HUDEP-2 (cell line): Measurements from ENCODE around the gene MIR17HG.
"Not testable (repeated sequence)": the region's sequence is repeated elsewhere in the genome, so short reads cannot be mapped to it uniquely, and the experiment has no call there.

Experiments used
- DNase-seq, 76 experiments: peaks; one replicate each; lab custom pipeline; 2025; ENCODE audit not compliant: unreplicated experiment in 76 of 76; lab: John Stamatoyannopoulos, UW

Gene MIR17HG

GRCh38 chr13:91347202-91347995 lies at the start of gene MIR17HG:
MIR17HG (plus strand) TSS chr13:91347687.
- peak; percentile 3 to 91 (median 82) for DNase-seq

- DNase-seq: no peak
Measured at GRCh38 chr13:91298060-91298459, 49.4 kb upstream of the MIR17HG start.

GRCh38 chr13:91302111-91302510 lies 45.4 kb upstream of the MIR17HG start:
- no peak for DNase-seq

GRCh38 chr13:91303031-91303430 lies 44.5 kb upstream of the MIR17HG start:
- DNase-seq: no peak

- DNase-seq: no peak
Measured at GRCh38 chr13:91304741-91305140, 42.7 kb upstream of the MIR17HG start.

- DNase-seq: no peak
Measured at GRCh38 chr13:91305652-91306051, 41.8 kb upstream of the MIR17HG start.

- no peak for DNase-seq
Measured at GRCh38 chr13:91307887-91308286, 39.6 kb upstream of the MIR17HG start.

- DNase-seq: peak in 1 of 76 experiments; percentile 0
Measured at GRCh38 chr13:91308299-91308698, 39.2 kb upstream of the MIR17HG start.

GRCh38 chr13:91311491-91311890 lies 36.0 kb upstream of the MIR17HG start:
- no peak for DNase-seq

GRCh38 chr13:91312324-91312723 lies 35.2 kb upstream of the MIR17HG start:
- no peak for DNase-seq

- DNase-seq: peak in 4 of 76 experiments; percentile 1 to 28 (median 7)
Measured at GRCh38 chr13:91313103-91313502, 34.4 kb upstream of the MIR17HG start.

GRCh38 chr13:91313581-91313980 lies 33.9 kb upstream of the MIR17HG start:
- DNase-seq: no peak

GRCh38 chr13:91314888-91315287 lies 32.6 kb upstream of the MIR17HG start:
- no peak for DNase-seq

- no peak for DNase-seq
Measured at GRCh38 chr13:91318886-91319285, 28.6 kb upstream of the MIR17HG start.

- no peak for DNase-seq
Measured at GRCh38 chr13:91319996-91320395, 27.5 kb upstream of the MIR17HG start.

GRCh38 chr13:91320990-91321389 lies 26.5 kb upstream of the MIR17HG start:
- DNase-seq: not testable (repeated sequence)

- no peak for DNase-seq
Measured at GRCh38 chr13:91323349-91323748, 24.1 kb upstream of the MIR17HG start.

GRCh38 chr13:91326146-91326545 lies 21.3 kb upstream of the MIR17HG start:
- no peak for DNase-seq

GRCh38 chr13:91328726-91329125 lies 18.8 kb upstream of the MIR17HG start:
- no peak for DNase-seq

GRCh38 chr13:91329733-91330132 lies 17.8 kb upstream of the MIR17HG start:
- no peak for DNase-seq

GRCh38 chr13:91331047-91331915 lies 16.2 kb upstream of the MIR17HG start:
- no peak for DNase-seq

- no peak for DNase-seq
Measured at GRCh38 chr13:91346062-91346461, 1.4 kb upstream of the MIR17HG start.
